HS-5 (cell line): ENCODE results near the gene C1orf115.
"Not testable (repeated sequence)": the region's sequence is repeated elsewhere in the genome, so short reads cannot be mapped to it uniquely, and the experiment has no call there.

Source experiments
- DNase-seq: peaks from one replicate; pipeline ENCODE4 v3.0.0-alpha.2; 2012; ENCODE audit warnings: low read depth

C1orf115 gene

GRCh38 chr1:220694866-220695382 is 4.8 kb downstream of the C1orf115 start:
- DNase-seq, result no peak

DNA sequence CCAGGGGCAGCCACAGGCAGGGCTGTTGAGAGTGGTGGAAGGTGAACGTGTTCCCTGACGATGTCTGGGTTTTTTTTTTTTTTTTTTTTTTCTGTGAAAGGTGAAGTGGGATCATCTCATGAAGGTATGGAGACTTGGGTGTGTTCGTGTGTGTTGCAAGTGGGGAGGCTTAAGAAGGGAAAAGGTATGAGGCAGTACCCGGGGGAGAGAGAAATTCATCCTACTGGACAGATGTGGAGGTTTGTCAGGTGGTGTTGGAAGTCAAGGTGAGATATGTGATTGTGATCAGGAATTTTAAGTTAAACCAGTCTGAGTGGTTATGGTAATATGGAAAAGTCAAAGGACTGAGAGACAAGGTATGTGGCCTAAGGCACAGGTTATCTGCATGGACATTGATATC is 5.3 kb downstream of the C1orf115 start:
- no peak for DNase-seq

- DNase-seq, result no peak
These were observed 6.2 kb downstream of the C1orf115 start for GRCh38 chr1:220696226-220696862.

GRCh38 chr1:220696863-220697231 is 6.7 kb downstream of the C1orf115 start:
- DNase-seq, result no peak

GRCh38 chr1:220697326-220697725 is 7.2 kb downstream of the C1orf115 start:
- DNase-seq, result no peak

DNA sequence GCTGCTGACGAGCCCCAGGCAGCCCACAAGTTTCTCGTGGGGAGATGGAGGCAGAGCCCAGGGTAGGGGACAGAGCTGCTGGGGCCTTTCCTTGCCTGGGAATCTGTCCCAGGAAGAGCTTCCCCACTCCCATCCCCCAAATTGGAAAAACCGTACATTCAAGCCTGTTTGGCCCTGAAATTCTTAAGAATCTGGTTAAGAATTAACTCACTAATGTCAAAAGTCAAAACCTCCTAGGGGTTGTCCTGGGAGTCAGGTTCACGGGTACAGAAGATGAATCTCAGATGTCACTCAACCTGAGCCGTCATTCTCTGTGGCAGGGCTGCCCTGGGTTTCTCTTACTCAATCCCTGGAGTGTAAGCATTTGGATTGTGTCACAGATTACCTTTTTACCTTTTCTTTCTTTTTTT is 8.4 kb downstream of the C1orf115 start:
- DNase-seq, result no peak

GRCh38 chr1:220699044-220699443 is 8.9 kb downstream of the C1orf115 start:
- DNase-seq, result no peak

GRCh38 chr1:220700556-220701179 is 10.5 kb downstream of the C1orf115 start:
- no peak for DNase-seq

DNA sequence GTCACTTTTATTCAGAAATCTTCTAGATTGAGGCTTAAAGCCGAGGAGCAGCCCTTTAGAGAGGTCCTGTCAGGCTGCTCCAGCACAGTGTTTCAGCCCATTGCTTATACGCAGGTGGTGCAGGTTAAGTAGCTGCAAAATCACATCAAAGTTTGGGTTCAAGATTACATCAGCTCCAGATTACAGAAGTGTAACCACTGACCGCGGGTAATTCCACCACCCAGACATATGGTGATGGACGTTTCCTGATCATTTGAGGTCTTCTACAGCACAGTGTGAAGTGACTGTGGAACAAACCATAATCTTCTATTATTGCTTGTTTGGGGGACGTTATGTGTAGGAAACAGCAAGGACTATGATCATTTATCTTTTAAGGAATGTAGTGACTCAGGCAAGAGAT is 11.8 kb downstream of the C1orf115 start:
- no peak for DNase-seq

GRCh38 chr1:220702733-220703270 is 12.6 kb downstream of the C1orf115 start:
- DNase-seq, result no peak

GRCh38 chr1:220703305-220703704 is 13.1 kb downstream of the C1orf115 start:
- no peak for DNase-seq

GRCh38 chr1:220705782-220706181 is 15.6 kb downstream of the C1orf115 start:
- no peak for DNase-seq

DNA sequence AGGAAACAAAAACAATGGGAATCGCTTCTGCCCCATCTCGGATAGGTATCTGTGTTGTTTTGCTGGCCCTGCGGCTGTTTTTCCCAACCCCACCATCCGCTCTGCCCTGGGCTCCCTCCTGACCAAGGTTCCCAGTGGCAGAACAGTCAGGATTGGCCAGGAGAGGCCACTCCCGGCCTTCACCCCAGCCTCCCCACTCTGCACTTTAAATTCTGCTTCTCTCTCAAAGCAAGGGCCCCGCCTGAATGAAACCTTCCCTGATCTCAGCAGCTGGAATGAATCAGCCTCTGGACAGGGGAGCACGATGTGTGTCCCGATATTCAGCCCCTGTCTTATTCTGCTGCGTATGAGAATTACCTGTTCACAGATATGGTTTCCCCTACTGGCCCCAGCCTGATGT is 16.3 kb downstream of the C1orf115 start:
- no peak for DNase-seq

- no peak for DNase-seq
These were observed 17.0 kb downstream of the C1orf115 start for GRCh38 chr1:220707160-220707559.

- DNase-seq, result no peak
These were observed 18.1 kb downstream of the C1orf115 start for GRCh38 chr1:220708244-220708643.

- no peak for DNase-seq
These were observed 19.0 kb downstream of the C1orf115 start for GRCh38 chr1:220708936-220709801.

DNA sequence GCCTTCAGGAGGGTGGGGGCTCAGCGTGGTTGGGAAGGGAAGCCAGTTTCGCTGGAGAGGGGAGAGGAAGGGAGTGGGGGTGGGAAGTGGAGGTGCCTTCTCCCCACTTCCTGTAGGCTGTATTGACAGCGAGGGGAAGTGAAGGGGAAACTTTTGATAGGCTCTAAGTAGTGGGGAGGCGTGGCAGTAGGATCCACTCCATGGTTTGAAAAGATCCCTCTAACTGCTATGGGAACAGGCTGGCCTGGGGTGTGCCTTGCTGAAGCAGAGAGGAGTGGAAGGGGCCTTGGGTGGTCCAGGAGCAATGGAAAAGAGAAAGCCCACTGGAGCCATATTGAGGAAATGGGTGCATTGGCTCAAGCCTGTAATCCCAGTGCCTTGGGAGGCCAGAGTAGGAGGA is 20.2 kb downstream of the C1orf115 start:
- DNase-seq, result no peak

- DNase-seq, result no peak
These were observed 21.1 kb downstream of the C1orf115 start for GRCh38 chr1:220711056-220711809.

DNA sequence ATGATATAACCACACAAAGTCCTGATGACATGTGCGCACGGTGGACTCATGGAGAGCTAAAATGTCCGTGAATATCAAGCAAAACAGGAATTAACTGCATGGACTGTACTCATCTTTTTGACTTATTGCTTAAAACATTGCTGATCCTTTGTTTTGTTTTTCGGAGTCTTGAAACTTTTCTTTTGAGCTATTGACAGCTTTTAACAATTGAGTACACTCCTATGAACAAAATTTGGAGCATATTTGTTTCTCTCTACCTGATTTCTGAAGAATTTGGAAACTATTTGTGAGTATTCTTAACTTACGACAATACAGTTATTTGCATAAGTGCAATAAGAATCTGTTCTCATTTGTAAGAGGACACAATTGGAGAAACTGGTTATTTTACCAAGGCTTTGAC is 25.8 kb downstream of the C1orf115 start:
- not testable (repeated sequence) for DNase-seq

- no peak for DNase-seq
These were observed 27.9 kb downstream of the C1orf115 start for GRCh38 chr1:220717800-220718640.

DNA sequence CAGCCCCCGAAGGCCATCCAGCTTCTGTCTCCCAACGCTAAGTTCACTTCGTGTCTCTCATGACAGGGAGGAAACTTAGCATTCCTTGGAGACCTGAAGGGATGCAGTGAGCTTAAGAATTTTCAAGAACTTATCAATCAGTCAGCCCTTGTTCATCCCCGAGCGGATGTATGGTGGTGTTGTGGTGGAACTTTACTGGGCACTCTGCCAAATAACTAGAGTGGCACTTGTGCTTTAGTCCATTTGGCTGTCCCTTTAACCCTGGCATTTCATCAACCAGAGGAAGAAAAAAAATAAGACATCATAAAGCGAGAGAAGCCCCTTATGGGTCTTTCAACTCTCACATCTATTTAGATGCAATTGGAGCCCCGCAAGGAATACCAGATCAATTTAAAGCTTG is 31.1 kb downstream of the C1orf115 start:
- not testable (repeated sequence) for DNase-seq
